GM18511 (cell line): Measurements from ENCODE around the gene HACD3.
"Not testable (repeated sequence)": the region's sequence is repeated elsewhere in the genome, so short reads cannot be mapped to it uniquely, and the experiment has no call there.

Experiments used
- ATAC-seq: cut with Tn5 transposase; IDR thresholded peaks from one replicate; pipeline ENCODE4 v1.9.1; 2021; ENCODE audit warnings: mild to moderate bottlenecking, moderate library complexity; ENCODE audit not compliant: unreplicated experiment

Gene HACD3

GRCh38 chr15:65547841-65548240 is 17.6 kb downstream of the HACD3 start:
- ATAC-seq: no peak

GRCh38 chr15:65549288-65549687 is 19.0 kb downstream of the HACD3 start:
- ATAC-seq: not testable (repeated sequence)

GRCh38 chr15:65550681-65551098 is 20.4 kb downstream of the HACD3 start:
- no peak for ATAC-seq

GRCh38 chr15:65551183-65551582 is 20.9 kb downstream of the HACD3 start:
- ATAC-seq: no peak

- not testable (repeated sequence) for ATAC-seq
These were observed 22.6 kb downstream of the HACD3 start for GRCh38 chr15:65552851-65553250.

- ATAC-seq: no peak
These were observed 23.4 kb downstream of the HACD3 start for GRCh38 chr15:65553691-65554090.

GRCh38 chr15:65556622-65557021 is 26.4 kb downstream of the HACD3 start:
- no peak for ATAC-seq

GRCh38 chr15:65558336-65558735 is 28.1 kb downstream of the HACD3 start:
- no peak for ATAC-seq

GRCh38 chr15:65558997-65559760 is 28.9 kb downstream of the HACD3 start:
- ATAC-seq: no peak

GRCh38 chr15:65559941-65560340 is 29.7 kb downstream of the HACD3 start:
- ATAC-seq: no peak

- no peak for ATAC-seq
These were observed 31.7 kb downstream of the HACD3 start for GRCh38 chr15:65561934-65562333.

- no peak for ATAC-seq
These were observed 39.5 kb downstream of the HACD3 start for GRCh38 chr15:65569728-65570127.

- no peak for ATAC-seq
These were observed 41.7 kb downstream of the HACD3 start for GRCh38 chr15:65571971-65572370.

GRCh38 chr15:65576664-65577063 is 46.4 kb downstream of the HACD3 start:
- no peak for ATAC-seq

GRCh38 chr15:65577129-65577996 is 47.1 kb downstream of the HACD3 start:
- ATAC-seq: no peak

GRCh38 chr15:65578904-65579728 is 48.9 kb downstream of the HACD3 start:
- ATAC-seq: no peak

GRCh38 chr15:65579762-65580161 is 49.5 kb downstream of the HACD3 start:
- ATAC-seq: no peak

GRCh38 chr15:65580287-65580686 is 50.0 kb downstream of the HACD3 start:
- no peak for ATAC-seq

GRCh38 chr15:65583701-65584100 is 53.4 kb downstream of the HACD3 start:
- ATAC-seq: no peak

- no peak for ATAC-seq
These were observed 54.0 kb downstream of the HACD3 start for GRCh38 chr15:65584241-65584640.

- ATAC-seq: no peak
These were observed 56.8 kb downstream of the HACD3 start for GRCh38 chr15:65587094-65587493.
